GM18508 (cell line): Measurements from ENCODE around the gene TPSD1.
"Not testable (repeated sequence)": the region's sequence is repeated elsewhere in the genome, so short reads cannot be mapped to it uniquely, and the experiment has no call there.

Experiments used
- ATAC-seq: cut with Tn5 transposase; IDR thresholded peaks from one replicate; pipeline ENCODE4 v1.9.1; 2021; ENCODE audit warnings: moderate number of reproducible peaks; ENCODE audit not compliant: insufficient read depth, unreplicated experiment

Gene TPSD1

GRCh38 chr16:1220098-1220728 is 35.7 kb upstream of the TPSD1 start:
- no peak for ATAC-seq

GRCh38 chr16:1220841-1221627 is 34.8 kb upstream of the TPSD1 start:
- ATAC-seq = no peak

DNA sequence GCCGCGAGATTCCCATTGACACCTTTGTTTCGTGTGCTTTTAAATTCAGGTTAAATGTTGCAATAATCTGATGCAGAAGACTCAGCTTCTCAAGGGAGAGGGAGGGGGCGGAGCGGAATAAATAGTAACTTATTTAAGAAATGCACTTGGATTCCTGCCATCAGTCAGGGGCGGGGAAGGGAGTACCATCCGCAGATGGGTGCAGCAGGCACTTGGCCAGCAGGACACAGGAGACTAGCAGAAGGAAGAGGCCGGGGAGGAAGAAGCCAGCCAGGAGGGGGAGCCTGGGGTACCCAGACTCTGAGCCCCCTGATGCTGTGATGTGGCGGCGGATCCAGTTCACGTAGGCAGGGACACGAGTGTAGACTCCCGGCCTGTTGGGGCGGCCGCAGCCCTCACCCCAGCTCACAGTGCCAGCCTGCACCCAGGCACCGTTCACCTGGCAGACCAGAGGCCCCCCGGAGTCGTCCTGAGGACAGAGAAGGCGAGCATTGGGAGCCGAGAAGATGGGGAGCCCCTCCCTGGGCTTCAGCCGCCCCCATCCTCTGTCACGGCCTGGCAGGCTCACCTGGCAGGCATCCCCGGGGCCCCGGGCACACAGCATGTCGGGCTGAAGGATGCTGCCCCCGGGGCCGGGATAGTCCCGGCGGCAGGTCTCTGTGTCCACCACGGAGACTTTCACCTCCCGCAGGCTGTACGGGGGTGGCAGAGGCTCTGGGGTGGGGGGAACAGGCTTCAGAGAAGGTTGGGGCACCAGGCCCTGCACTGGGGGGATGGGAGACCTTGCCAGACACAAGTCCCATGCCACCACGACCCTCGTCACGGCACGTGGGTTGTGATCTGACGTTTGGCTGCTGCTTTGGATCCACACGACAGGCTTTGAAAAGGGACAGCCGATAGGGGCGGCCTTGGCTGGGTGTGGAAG is 34.0 kb upstream of the TPSD1 start:
- no peak for ATAC-seq

GRCh38 chr16:1222553-1223354 is 33.1 kb upstream of the TPSD1 start:
- ATAC-seq = no peak

- ATAC-seq = no peak
Observed at GRCh38 chr16:1223355-1224214, 32.3 kb upstream of the TPSD1 start.

- ATAC-seq = no peak
Observed at GRCh38 chr16:1224558-1224957, 31.3 kb upstream of the TPSD1 start.

- ATAC-seq = no peak
Observed at GRCh38 chr16:1225051-1225451, 30.8 kb upstream of the TPSD1 start, which contains the start of gene TPSG1. TSS of gene TPSG1 (minus strand) at chr16:1225268. CDS start at chr16:1225252, 16 bp downstream.

- not testable (repeated sequence) for ATAC-seq
Observed at GRCh38 chr16:1225728-1226311, 30.0 kb upstream of the TPSD1 start.

DNA sequence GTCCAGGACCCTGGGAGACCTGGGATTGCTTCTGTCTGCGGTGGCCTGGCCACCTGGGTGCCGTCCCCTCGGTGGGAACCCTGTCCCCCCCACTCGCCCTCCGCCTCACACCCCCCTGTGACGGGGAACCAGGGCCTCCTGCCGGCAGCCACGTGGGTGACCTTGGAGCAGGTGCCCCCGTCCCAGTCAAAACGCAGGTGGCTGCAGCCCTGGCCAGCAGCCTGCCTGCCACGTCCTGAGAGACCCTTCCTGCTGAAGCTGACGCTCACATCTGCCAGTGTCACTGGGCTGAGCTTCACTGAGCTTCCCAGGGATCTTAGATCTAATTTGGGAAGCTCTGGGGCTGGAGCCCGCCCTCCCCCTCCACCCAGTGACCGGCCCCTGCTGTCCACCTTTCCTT is 29.2 kb upstream of the TPSD1 start:
- ATAC-seq = not testable (repeated sequence)

DNA sequence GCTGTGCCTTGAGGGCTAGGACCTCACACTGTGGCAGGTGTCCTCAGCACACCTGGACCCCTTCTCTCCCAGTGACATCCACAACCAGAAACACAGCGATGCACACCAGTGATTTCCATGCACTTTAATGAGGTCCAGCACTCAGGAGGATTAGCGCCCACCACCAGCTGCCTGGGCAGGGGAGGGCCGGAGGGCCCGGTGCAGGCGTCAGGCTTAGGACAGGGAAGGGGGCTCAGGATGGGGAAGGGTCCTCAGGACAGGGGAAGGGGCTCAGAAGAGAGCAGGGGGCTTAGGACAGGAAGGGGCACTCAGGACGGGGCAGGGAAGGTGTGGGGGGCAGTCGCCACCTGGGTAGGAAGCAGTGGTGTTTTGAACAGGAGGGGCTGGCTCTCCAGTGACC is 27.6 kb upstream of the TPSD1 start:
- ATAC-seq = not testable (repeated sequence)

- ATAC-seq = not testable (repeated sequence)
Observed at GRCh38 chr16:1229476-1229875, 26.4 kb upstream of the TPSD1 start.

GRCh38 chr16:1230084-1230470 is 25.8 kb upstream of the TPSD1 start, which contains the start of gene TPSB2:
TSS of gene TPSB2 (minus strand) at chr16:1230184. CDS start at chr16:1229951, 233 bp downstream.
- ATAC-seq = not testable (repeated sequence)

DNA sequence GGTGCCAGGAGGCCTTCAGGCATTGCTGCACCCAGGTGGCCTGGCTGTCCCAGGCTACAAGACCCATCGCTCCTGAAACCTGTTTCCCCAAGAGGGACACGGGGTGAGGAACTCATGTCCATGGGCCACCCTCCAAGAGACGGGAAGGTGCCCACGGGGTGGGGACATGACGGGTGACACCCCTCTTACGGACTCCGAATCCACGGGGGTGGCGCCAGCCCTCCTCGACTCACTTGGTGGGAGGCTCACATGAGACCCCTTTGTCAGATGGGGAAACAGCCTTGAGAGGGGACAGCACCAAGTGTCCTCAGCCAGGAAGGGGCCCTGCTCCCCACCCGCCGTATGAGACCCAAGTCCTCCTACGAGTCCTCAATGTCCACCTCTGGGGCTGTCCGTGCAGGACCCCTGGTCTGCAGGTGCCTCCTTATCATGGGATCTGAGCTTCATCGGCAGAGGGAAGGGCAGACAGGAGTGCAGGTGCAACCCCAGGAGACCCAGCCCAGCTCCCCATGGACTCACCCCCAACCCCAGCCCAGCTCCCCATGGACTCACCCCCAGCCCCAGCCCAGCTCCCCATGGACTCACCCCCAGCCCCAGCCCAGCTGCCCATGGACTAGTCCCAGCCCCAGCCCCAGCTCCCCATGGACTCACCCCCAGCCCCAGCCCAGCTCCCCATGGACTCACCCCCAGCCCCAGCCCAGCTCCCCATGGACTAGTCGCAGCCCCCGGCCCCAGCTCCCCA is 25.2 kb upstream of the TPSD1 start:
- not testable (repeated sequence) for ATAC-seq

GRCh38 chr16:1231301-1231700 is 24.6 kb upstream of the TPSD1 start:
- not testable (repeated sequence) for ATAC-seq

DNA sequence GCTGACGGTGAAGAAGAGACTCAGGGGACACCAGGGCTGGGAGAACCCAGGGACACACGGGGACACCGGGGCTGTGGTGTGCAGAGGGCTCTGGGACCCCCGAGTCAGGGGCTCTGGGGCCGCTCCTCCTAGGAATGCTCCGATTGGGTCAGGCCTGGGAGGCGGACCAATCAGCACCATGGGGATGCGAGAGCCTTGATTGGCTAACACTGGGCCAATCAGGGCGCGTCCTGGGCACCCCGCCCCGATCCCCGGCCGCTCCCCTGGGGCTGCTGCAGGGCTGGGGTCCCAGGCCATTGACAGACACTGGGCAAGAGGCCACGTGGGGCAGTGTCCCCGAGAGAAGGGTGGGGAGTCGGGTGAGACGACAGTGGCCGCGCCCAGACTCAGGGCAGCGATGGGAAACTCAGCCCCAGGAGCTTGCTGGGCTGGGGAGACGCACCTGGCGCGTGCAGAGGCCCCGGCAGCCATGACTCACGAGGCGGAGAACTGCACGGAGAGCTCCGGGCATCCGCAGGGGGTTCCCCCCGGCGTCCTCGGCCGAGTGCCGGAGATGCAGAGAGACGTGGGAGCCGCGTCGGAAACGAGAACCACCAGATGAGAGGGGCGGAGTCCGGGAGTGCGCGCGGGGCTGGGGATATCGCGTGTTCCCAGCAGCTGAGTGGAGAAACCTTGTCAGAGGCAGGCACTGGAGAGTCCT is 23.7 kb upstream of the TPSD1 start:
- not testable (repeated sequence) for ATAC-seq

GRCh38 chr16:1236659-1237058 is 19.2 kb upstream of the TPSD1 start:
- not testable (repeated sequence) for ATAC-seq

DNA sequence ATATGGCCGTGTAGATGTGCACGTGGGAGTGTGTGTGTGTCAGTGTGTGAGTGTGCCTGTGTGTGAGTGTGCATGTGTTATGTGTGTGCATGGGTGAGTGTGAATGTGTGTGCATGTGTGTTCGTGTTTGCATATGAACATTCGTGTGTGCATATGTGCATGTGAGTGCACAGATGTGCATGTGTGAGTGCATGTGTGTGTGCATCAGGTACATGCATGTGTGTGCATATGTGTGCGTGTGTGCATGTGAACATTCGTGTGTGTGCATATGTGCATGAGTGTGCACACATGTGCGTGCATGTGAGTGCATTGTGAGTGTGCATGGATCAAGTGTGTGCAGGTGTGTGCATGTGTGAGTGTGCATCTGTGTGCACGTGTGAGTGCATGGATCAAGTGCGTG is 17.9 kb upstream of the TPSD1 start:
- ATAC-seq = no peak
